CD14-positive monocyte (primary cell): ENCODE results near the gene P2RY13. TPM values are rescaled to one million over a fixed set of nuclear protein-coding genes. Genes with fewer than 3 reads are reported as not detected.

Experiments
- DNase-seq, 3 donors: peaks; one replicate each; pipeline ENCODE4 v3.0.0-alpha.2; 2011 to 2022
- H2AFZ ChIP-seq: 2 replicates; pipeline ENCODE4 v1.6.0; 2012; ENCODE audit warnings: mild to moderate bottlenecking, low read depth, low read length, inconsistent platforms; ENCODE audit not compliant: insufficient read depth, poor library complexity, severe bottlenecking
- H3K27ac ChIP-seq, 2 donors: 1 replicate in 1 of 2; 2 replicates in 1 of 2; pipeline ENCODE4 v1.5.1; 2012 to 2013; ENCODE audit warnings: low read length in 2 of 2, control low read depth in 1 of 2, inconsistent platforms in 1 of 2, low read depth in 1 of 2, mild to moderate bottlenecking in 1 of 2
- H3K27me3 ChIP-seq, 2 donors: one replicate each; pipeline versions ENCODE4 v1.6.0 to v1.6.1; 2011 to 2013; ENCODE audit warnings: low read length in 2 of 2; ENCODE audit not compliant: control insufficient read depth in 2 of 2, insufficient read depth in 2 of 2
- H3K36me3 ChIP-seq, 2 donors: replicated peaks in 1 of 2; 1 replicate in 1 of 2; 2 replicates in 1 of 2; pipeline versions ENCODE4 v1.5.1 to v1.6.1; 2012 to 2013; ENCODE audit warnings: low read length in 2 of 2, control low read depth in 1 of 2, inconsistent platforms in 1 of 2, mild to moderate bottlenecking in 1 of 2; ENCODE audit not compliant: insufficient read depth in 2 of 2, control insufficient read depth in 1 of 2
- H3K4me1 ChIP-seq, 2 donors: 1 replicate in 1 of 2; 2 replicates in 1 of 2; pipeline versions ENCODE4 v1.5.1 to v1.6.1; 2012 to 2013; ENCODE audit warnings: low read length in 2 of 2, control low read depth in 1 of 2, inconsistent platforms in 1 of 2, mild to moderate bottlenecking in 1 of 2, moderate library complexity in 1 of 2; ENCODE audit not compliant: insufficient read depth in 2 of 2, control insufficient read depth in 1 of 2
- H3K4me2 ChIP-seq: replicated peaks from 2 replicates; pipeline ENCODE3; 2012; ENCODE audit warnings: low read length, moderate library complexity, mild to moderate bottlenecking; ENCODE audit not compliant: poor library complexity, severe bottlenecking; ENCODE audit errors: extremely low read depth
- H3K4me3 ChIP-seq, 3 experiments: fragments of 200-600 bp in 1 of 3; sonication (generic) in 1 of 3; replicated peaks in 1 of 3; 1 replicate in 2 of 3; 2 replicates in 1 of 3; pipeline ENCODE4 v1.5.1; 2011 to 2013; ENCODE audit warnings: low read length in 3 of 3, mild to moderate bottlenecking in 3 of 3, control low read depth in 2 of 3, low read depth in 2 of 3, inconsistent platforms in 1 of 3, moderate library complexity in 1 of 3
- H3K79me2 ChIP-seq: 2 replicates; pipeline ENCODE4 v1.6.0; 2012; ENCODE audit warnings: mild to moderate bottlenecking, control low read depth, inconsistent platforms, low read length, moderate library complexity; ENCODE audit not compliant: insufficient read depth
- H3K9ac ChIP-seq: 2 replicates; pipeline ENCODE4 v1.6.0; 2017; ENCODE audit warnings: low read length, mild to moderate bottlenecking; ENCODE audit not compliant: insufficient read depth, poor library complexity, severe bottlenecking
- H3K9me3 ChIP-seq, 2 donors: replicated peaks in 1 of 2; 1 replicate in 1 of 2; 2 replicates in 1 of 2; pipeline versions ENCODE4 v1.5.1 to v1.6.1; 2012 to 2013; ENCODE audit warnings: low read length in 2 of 2, control low read depth in 1 of 2; ENCODE audit not compliant: control insufficient read depth in 1 of 2, insufficient read depth in 1 of 2
- H4K20me1 ChIP-seq: 2 replicates; pipeline ENCODE4 v1.6.0; 2012; ENCODE audit warnings: mild to moderate bottlenecking, low read length, control low read depth, moderate library complexity; ENCODE audit not compliant: insufficient read depth
- H3K27ac Mint-ChIP-seq, 7 donors: one replicate each; pipeline ENCODE4 v1.8.0; 2020; ENCODE audit warnings: mild to moderate bottlenecking in 7 of 7, mixed read lengths in 7 of 7, moderate library complexity in 6 of 7, inconsistent platforms in 2 of 7
- H3K27me3 Mint-ChIP-seq, 3 donors: one replicate each; pipeline ENCODE4 v1.8.0; 2021 to 2022; ENCODE audit warnings: low read depth in 3 of 3, mild to moderate bottlenecking in 3 of 3, mixed read lengths in 3 of 3, moderate library complexity in 3 of 3, inconsistent platforms in 1 of 3
- H3K36me3 Mint-ChIP-seq, 2 donors: one replicate each; pipeline ENCODE4 v1.8.0; 2020; ENCODE audit warnings: mixed read lengths in 2 of 2, inconsistent platforms in 1 of 2, mild to moderate bottlenecking in 1 of 2
- H3K4me1 Mint-ChIP-seq: one replicate; pipeline ENCODE4 v1.8.0; 2020; ENCODE audit warnings: mild to moderate bottlenecking, mixed read lengths
- H3K4me3 Mint-ChIP-seq, 2 donors: one replicate each; pipeline ENCODE4 v1.8.0; 2020; ENCODE audit warnings: mild to moderate bottlenecking in 2 of 2, mixed read lengths in 2 of 2, moderate library complexity in 1 of 2
- H3K9me3 Mint-ChIP-seq, 7 donors: one replicate each; pipeline ENCODE4 v1.8.0; 2020 to 2022; ENCODE audit warnings: mixed read lengths in 7 of 7, mild to moderate bottlenecking in 6 of 7, moderate library complexity in 6 of 7, inconsistent platforms in 2 of 7
- CTCF ChIP-seq: fragments of 200-600 bp; IDR thresholded peaks from one replicate; pipeline ENCODE4 v1.8.0; 2022; ENCODE audit warnings: antibody characterized with exemption, mild to moderate bottlenecking
- WGBS: methylation state at CpG from one replicate; pipeline ENCODE4 v1.1.5; 2013; ENCODE audit warnings: missing lambda C conversion rate; ENCODE audit not compliant: insufficient coverage; 5-methylcytosine and 5-hydroxymethylcytosine counted together
- intact Hi-C, 2 donors: fragments of 100-400 bp; cut with micrococcal nuclease; formaldehyde crosslinking; loops; one replicate each; pipeline versions ENCODE4 v1.15.0 to v1.15.1; 2023
- polyA plus RNA-seq, 3 donors: library from polyadenylated mRNA; depleted of rRNA in 1 of 3; unstranded in 2 of 3; stranded (reverse) in 1 of 3; fragments of 300-500 nt in 2 of 3; fragments of >200 nt in 1 of 3; fragmentation: Illumina TruSeq in 2 of 3; gene quantifications; 1 replicate in 2 of 3; 2 replicates in 1 of 3; pipeline ENCODE4 v1.2.3, GENCODE V29; 2012 to 2021

The P2RY13 gene
- polyA plus RNA-seq, 3 donors, result 45.6 to 144 (median 80.0) TPM

- Histone ChIP-seq H3K36me3 (no peaks in the 10 kb centered on the region), H3K4me1 (peaks cover 58 to 63% of the 10 kb centered on the region in 2 donors), H2AFZ (peak overlapping the region; percentile 4), H3K27ac (peak overlapping the region; percentile 68 to 82), H3K4me2 (peak overlapping the region; percentile 79), H4K20me1 (no peaks in the 10 kb centered on the region), H3K4me3 (peak overlapping the region; percentile 40 to 71 (median 65)), H3K27me3 (no peaks in the 10 kb centered on the region), H3K9ac (peak overlapping the region; percentile 39), H3K79me2 (peaks cover 4% of the 10 kb centered on the region), H3K9me3 (no peaks in the 10 kb centered on the region)
- peak overlapping the region; percentile 93 to 98 (median 96) for H3K27ac Mint-ChIP-seq
- peaks cover 53% of the 10 kb centered on the region for H3K4me1 Mint-ChIP-seq
- H3K9me3 Mint-ChIP-seq, result no peaks in the 10 kb centered on the region
- peak in 2 of 3 donors; percentile 32 for DNase-seq
- WGBS, result no CpG with 5 or more reads among the region's 2 CpGs
- peak overlapping the region; percentile 64 to 89 for H3K4me3 Mint-ChIP-seq
- H3K36me3 Mint-ChIP-seq, result no peaks in the 10 kb centered on the region
- intact Hi-C loops, result loop anchor here in 1 of 2 donors (5.0 kb wide), 1 partner anchor 41 kb away; no protein-coding TSS in a partner anchor
- no peak for TF ChIP-seq CTCF
- no peaks in the 10 kb centered on the region for H3K27me3 Mint-ChIP-seq
Observed at GRCh38 chr3:151345859-151346258, 16.5 kb upstream of the P2RY13 start.

- H3K36me3 ChIP-seq, result peaks cover 0 to 8% of the 10 kb centered on the region in 2 donors
Observed at GRCh38 chr3:151331696-151332095, 2.3 kb upstream of the P2RY13 start.

More at GRCh38 chr3:151331696-151332095, 2.3 kb upstream of the P2RY13 start:
- Histone ChIP-seq H3K27ac (peak overlapping the region; percentile 73 to 87), H3K9me3 (no peaks in the 10 kb centered on the region), H3K4me1 (peaks cover 34 to 49% of the 10 kb centered on the region in 2 donors), H3K4me3 (peak overlapping the region in 1 of 3 experiments; percentile 83), H4K20me1 (peaks cover 16% of the 10 kb centered on the region), H3K27me3 (no peaks in the 10 kb centered on the region), H3K4me2 (peak overlapping the region; percentile 95), H3K9ac (no peak overlapping the region), H3K79me2 (peaks cover 35% of the 10 kb centered on the region), H2AFZ (no peak overlapping the region)
- H3K4me3 Mint-ChIP-seq, result peak overlapping the region in 1 of 2 donors; percentile 51
- intact Hi-C loops, result no loop called here
- H3K9me3 Mint-ChIP-seq, result no peaks in the 10 kb centered on the region
- no peak for TF ChIP-seq CTCF
- H3K4me1 Mint-ChIP-seq, result peaks cover 41% of the 10 kb centered on the region
- WGBS, result 43% methylated on average over 1 of the region's 2 CpGs
- peak in 2 of 3 donors; percentile 67 to 69 for DNase-seq
- H3K27me3 Mint-ChIP-seq, result no peaks in the 10 kb centered on the region
- H3K27ac Mint-ChIP-seq, result peak overlapping the region; percentile 89 to 96 (median 92)
- peaks cover 7 to 15% of the 10 kb centered on the region in 2 donors for H3K36me3 Mint-ChIP-seq
